K562 (cell line): ENCODE data around the gene ALK. TPM values are rescaled to one million over a fixed set of nuclear protein-coding genes. Genes with fewer than 3 reads are reported as not detected.

ENCODE experiments used
- ATAC-seq: fragments of 200-7000 bp; cut with Tn5 transposase; 3 replicates; pipeline ENCODE4 v1.9.1; 2020; ENCODE audit warnings: moderate library complexity
- BruUV-seq: library from RNA; stranded (reverse); fragments of 400-500 nt; replicated peaks from 2 replicates; lab custom pipeline; 2021; lab: Mats Ljungman, UMichigan
- CTCF ChIA-PET: fragments of 300-600 bp; formaldehyde crosslinking; extraction: SDS; loops from one replicate; lab custom pipeline; 2021; ENCODE audit warnings: low intra/inter-chr PET ratio; lab: Yijun Ruan, JAX
- POLR2A ChIA-PET: fragments of 300-600, 350-650 bp; sonication (Branson Sonifier 250); formaldehyde crosslinking; extraction: SDS; loops from one replicate; lab custom pipeline; 2021; ENCODE audit warnings: antibody characterized with exemption, inconsistent platforms; lab: Yijun Ruan, JAX
- DNase-seq, 4 experiments: peaks; one replicate each; pipeline versions ENCODE4 v3.0.0 to v3.0.0-alpha.2; 2011 to 2018; ENCODE audit warnings: low spot score in 3 of 4, mixed read lengths in 3 of 4; ENCODE audit errors: extremely low read depth in 1 of 4
- FAIRE-seq: peaks from 2 replicates; lab custom pipeline; 2011; peaks lifted over from hg19 to GRCh38; lab: Jason Lieb, UNC
- H2AFZ ChIP-seq: 2 replicates; pipeline ENCODE4 v1.6.0; 2011; ENCODE audit warnings: low read depth, low read length, control low read depth, inconsistent platforms
- H3K27ac ChIP-seq: fragments of 200-600 bp; 3 replicates; pipeline ENCODE4 v1.8.0; 2011; ENCODE audit warnings: low read depth, mild to moderate bottlenecking, control low read depth, inconsistent platforms, low read length, moderate library complexity, mixed read lengths; ENCODE audit errors: extremely low read depth
- H3K27me3 ChIP-seq, 2 experiments: fragments of 300-600 bp in 1 of 2; 2 replicates in 1 of 2; 3 replicates in 1 of 2; pipeline versions ENCODE4 v1.6.0 to v1.8.0; 2011; ENCODE audit warnings: inconsistent platforms in 2 of 2, low read length in 2 of 2, mild to moderate bottlenecking in 1 of 2, mixed read lengths in 1 of 2, moderate library complexity in 1 of 2; ENCODE audit not compliant: control insufficient read depth in 2 of 2, insufficient read depth in 2 of 2
- H3K36me3 ChIP-seq: fragments of 300-600 bp; 3 replicates; pipeline ENCODE4 v1.8.0; 2011; ENCODE audit warnings: mild to moderate bottlenecking, low read length, inconsistent platforms; ENCODE audit not compliant: control insufficient read depth, insufficient read depth
- H3K4me1 ChIP-seq, 2 experiments: fragments of 200-600 bp in 1 of 2; replicated peaks in 1 of 2; 2 replicates in 1 of 2; 3 replicates in 1 of 2; pipeline versions ENCODE4 v1.5.1 to v1.8.0; 2011; ENCODE audit warnings: inconsistent platforms in 2 of 2, low read length in 2 of 2, mild to moderate bottlenecking in 1 of 2, mixed read lengths in 1 of 2, moderate library complexity in 1 of 2; ENCODE audit not compliant: control insufficient read depth in 2 of 2, insufficient read depth in 2 of 2
- H3K4me2 ChIP-seq: 2 replicates; pipeline ENCODE4 v1.6.1; 2011; ENCODE audit warnings: low read length, control low read depth, inconsistent platforms, mixed read lengths; ENCODE audit not compliant: insufficient read depth
- H3K4me3 ChIP-seq: fragments of 200-600 bp; sonication (generic), shearing (Covaris generic); 2 replicates; pipeline ENCODE4 v1.5.1; 2016; ENCODE audit warnings: control low read depth, inconsistent platforms
- H3K79me2 ChIP-seq: fragments of 200-600 bp; 3 replicates; pipeline ENCODE4 v1.8.0; 2011; ENCODE audit warnings: low read length, inconsistent platforms; ENCODE audit not compliant: control insufficient read depth, insufficient read depth
- H3K9ac ChIP-seq, 2 experiments: 2 replicates each; pipeline versions ENCODE4 v1.6.0 to v1.6.1; 2011; ENCODE audit warnings: low read depth in 2 of 2, low read length in 2 of 2, control low read depth in 1 of 2, inconsistent platforms in 1 of 2, mild to moderate bottlenecking in 1 of 2, mixed read lengths in 1 of 2; ENCODE audit not compliant: insufficient read depth in 1 of 2
- H3K9me1 ChIP-seq: one replicate; pipeline ENCODE4 v1.6.0; 2011; ENCODE audit warnings: inconsistent platforms, mild to moderate bottlenecking, low read length, moderate library complexity; ENCODE audit not compliant: control insufficient read depth, insufficient read depth
- H3K9me3 ChIP-seq: replicated peaks from 2 replicates; pipeline ENCODE4 v1.5.1; 2011; ENCODE audit warnings: low read depth, low read length, inconsistent platforms; ENCODE audit not compliant: control insufficient read depth, insufficient read depth
- H4K20me1 ChIP-seq: replicated peaks from 2 replicates; pipeline ENCODE4 v1.6.1; 2011; ENCODE audit warnings: low read length, inconsistent platforms, mixed read lengths; ENCODE audit not compliant: control insufficient read depth, insufficient read depth
- CEBPB ChIP-seq: fragments of 450-650 bp; IDR thresholded peaks from 2 replicates; pipeline ENCODE4 v1.6.1; 2016; ENCODE audit warnings: missing genetic modification characterization, missing compliant biosample characterization
- CEBPG ChIP-seq, 3 experiments: fragments of 200-800 bp in 1 of 3; sonication (Bioruptor generic) in 1 of 3; sonication (generic) in 1 of 3; formaldehyde crosslinking in 1 of 3; IDR thresholded peaks in 2 of 3; conservative IDR thresholded peaks in 1 of 3; 2 replicates each; pipeline versions ENCODE4 v1.6.1 to v1.8.0; 2016 to 2022; ENCODE audit warnings: missing compliant biosample characterization in 2 of 3, missing genetic modification characterization in 2 of 3, mild to moderate bottlenecking in 1 of 3, missing genetic modification reagents in 1 of 3
- HDAC8 ChIP-seq: fragments of 450-650 bp; IDR thresholded peaks from 2 replicates; pipeline ENCODE4 v1.6.1; 2016; ENCODE audit warnings: mild to moderate bottlenecking, missing genetic modification characterization, moderate library complexity, missing compliant biosample characterization
- JUND ChIP-seq, 2 experiments: IDR thresholded peaks; 2 replicates in 1 of 2; 3 replicates in 1 of 2; pipeline ENCODE4 v1.6.1; 2011; ENCODE audit warnings: borderline replicate concordance in 2 of 2, low read depth in 2 of 2, low read length in 2 of 2, improper control_type of control experiment in 1 of 2, missing biosample characterization in 1 of 2, missing genetic modification characterization in 1 of 2, missing genetic modification reagents in 1 of 2
- LARP7 ChIP-seq: fragments of 450-650 bp; IDR thresholded peaks from 2 replicates; pipeline ENCODE4 v1.6.1; 2016
- MAZ ChIP-seq, 2 experiments: fragments of 450-650 bp in 1 of 2; sonication (generic) in 1 of 2; formaldehyde crosslinking; IDR thresholded peaks in 1 of 2; conservative IDR thresholded peaks in 1 of 2; 2 replicates each; pipeline versions ENCODE4 v1.4.0 to v1.5.0; 2020; ENCODE audit warnings: mild to moderate bottlenecking in 1 of 2, missing genetic modification reagents in 1 of 2
- PCBP1 ChIP-seq: fragments of 200-400 bp; formaldehyde crosslinking; IDR thresholded peaks from 2 replicates; pipeline ENCODE4 v1.6.1; 2018; ENCODE audit warnings: mild to moderate bottlenecking, low read depth, low read length; ENCODE audit not compliant: poor library complexity, severe bottlenecking
- SMAD1 ChIP-seq: fragments of 150-350 bp; IDR thresholded peaks from 2 replicates; pipeline ENCODE4 v1.6.1; 2014; ENCODE audit warnings: low read length, low read depth; ENCODE audit not compliant: partially characterized antibody
- TSC22D4 ChIP-seq: fragments of 450-650 bp; IDR thresholded peaks from 2 replicates; pipeline ENCODE4 v1.6.1; 2016; ENCODE audit warnings: missing genetic modification characterization, missing biosample characterization, control low read depth
- ZFX ChIP-seq: sonication (generic); formaldehyde crosslinking; IDR thresholded peaks from 2 replicates; pipeline ENCODE4 v1.8.0; 2022; ENCODE audit warnings: mild to moderate bottlenecking, missing genetic modification reagents, moderate library complexity
- ZNF224 ChIP-seq: sonication (generic); formaldehyde crosslinking; IDR thresholded peaks from 2 replicates; pipeline ENCODE4 v1.8.0; 2022; ENCODE audit warnings: mild to moderate bottlenecking, missing genetic modification reagents
- WGBS: fragments of 100-300 bp; shearing (Covaris generic); methylation state at CpG from one replicate; pipeline ENCODE4 v1.1.6; 2016; ENCODE audit warnings: low coverage, mixed read lengths; ENCODE audit not compliant: insufficient coverage; ENCODE audit errors: missing lambda C conversion rate; 5-methylcytosine and 5-hydroxymethylcytosine counted together
- in situ Hi-C: fragments of 300-500 bp; cut with MboI; formaldehyde crosslinking; loops from 4 replicates; pipeline ENCODE4 v1.15.0; 2018; ENCODE audit warnings: inconsistent platforms, mixed read lengths
- intact Hi-C: fragments of 100-400 bp; cut with micrococcal nuclease; formaldehyde crosslinking; loops from 2 replicates; pipeline ENCODE4 v1.14.2; 2022
- polyA plus RNA-seq, 8 experiments: library from polyadenylated mRNA; depleted of rRNA in 4 of 8; stranded (reverse) in 5 of 8; unstranded in 3 of 8; fragments of >200 nt; fragmentation: Nextera tagmentation in 2 of 8; fragmentation: Illumina TruSeq in 1 of 8; extraction: Ambion mirVana in 2 of 8; extraction: Trizol in 1 of 8; gene quantifications; 2 replicates each; pipeline versions ENCODE4 v1.2.1 to v1.2.3, GENCODE V29; 2011 to 2014; ENCODE audit warnings: inconsistent platforms in 1 of 8, missing spikeins in 1 of 8
- total RNA-seq, 7 experiments: library from RNA; depleted of rRNA in 6 of 7; stranded (reverse); fragments of >200 nt in 6 of 7; fragmentation: Illumina TruSeq in 2 of 7; extraction: Trizol in 2 of 7; gene quantifications; 2 replicates each; pipeline versions ENCODE4 v1.2.1 to v1.2.3, GENCODE V29; 2011 to 2021; ENCODE audit warnings: low replicate concordance in 1 of 7
- TF ChIP-seq, protein P1 (sequence below): fragments of 250-450 bp; sonication (Bioruptor Pico); IDR thresholded peaks from 2 replicates; pipeline ENCODE4 v1.4.0; 2020; ENCODE audit warnings: mild to moderate bottlenecking, moderate library complexity, borderline replicate concordance

ALK gene
- total and polyA plus RNA-seq, 9 of the 15 experiments (the other 6 are each of a cell fraction or from before 2014, with no cell fraction given): not detected

DNA sequence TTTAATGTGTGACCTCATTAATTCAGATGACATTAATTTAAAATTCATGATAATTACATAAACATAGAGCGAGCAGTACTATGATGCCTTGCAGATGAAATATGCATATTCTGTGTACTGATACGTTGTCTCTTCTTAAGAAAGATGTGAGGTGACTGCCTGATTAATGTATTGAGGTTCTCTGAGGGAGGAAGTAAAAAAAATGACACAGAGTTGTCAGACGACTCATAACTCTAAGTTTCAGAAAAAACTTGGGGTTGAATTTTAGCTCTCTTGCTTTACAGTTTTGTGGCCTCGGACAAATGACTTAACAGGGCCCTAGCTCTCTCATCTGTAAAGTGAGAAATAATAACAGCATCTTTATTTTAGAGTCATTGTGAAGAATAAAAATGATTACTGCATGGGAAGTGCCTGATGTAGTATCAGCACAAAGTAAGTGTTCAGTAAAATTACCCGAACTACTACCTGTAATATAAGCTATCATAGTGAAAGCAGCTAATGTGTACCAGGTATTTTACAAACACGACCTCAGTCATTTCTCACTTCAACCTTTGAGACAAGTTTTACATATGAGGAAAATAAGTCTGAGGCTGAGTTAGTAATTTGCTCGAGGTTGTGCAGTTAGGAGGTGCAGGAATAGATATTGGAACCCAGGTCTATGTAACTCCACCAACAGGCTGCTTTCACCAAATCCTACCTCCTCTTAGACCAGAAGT is 65.3 kb downstream of the ALK start:
- intact Hi-C loops: no loop called here
- no peak for DNase-seq
- H3K36me3 ChIP-seq: no peaks in the 10 kb centered on the region
- H3K4me1 ChIP-seq: no peaks in the 10 kb centered on the region
- H3K4me2 ChIP-seq: no peak overlapping the region
- H3K4me3 ChIP-seq: no peak overlapping the region
- in situ Hi-C loops: no loop called here
- FAIRE-seq: no peak
- ChIA-PET CTCF (no interaction called here), POLR2A (no interaction called here)
- no peak for ATAC-seq
- H2AFZ ChIP-seq: no peak overlapping the region
- H3K27me3 ChIP-seq: no peaks in the 10 kb centered on the region; a peak in 1 of 5 replicates
- no peak overlapping the region for H3K27ac ChIP-seq
- no peaks in the 10 kb centered on the region for H3K9me1 ChIP-seq
- H3K9ac ChIP-seq: no peak overlapping the region
- no peaks in the 10 kb centered on the region for H3K9me3 ChIP-seq
- no TSS peak for BruUV-seq
- H4K20me1 ChIP-seq: no peaks in the 10 kb centered on the region
- WGBS: under 1% methylated on average over 7 of the region's 7 CpGs
- H3K79me2 ChIP-seq: no peaks in the 10 kb centered on the region
- TF ChIP-seq JUND (IDR thresholded peaks at IDR 0.05; ENCODE audit: borderline replicate concordance, low read depth, low read length): no peak
- no peak for TF ChIP-seq JUND (tag; IDR thresholded peaks at IDR 0.05; ENCODE audit: borderline replicate concordance, low read depth, low read length)
- no peak for TF ChIP-seq PCBP1
- no peak for TF ChIP-seq SMAD1

DNA sequence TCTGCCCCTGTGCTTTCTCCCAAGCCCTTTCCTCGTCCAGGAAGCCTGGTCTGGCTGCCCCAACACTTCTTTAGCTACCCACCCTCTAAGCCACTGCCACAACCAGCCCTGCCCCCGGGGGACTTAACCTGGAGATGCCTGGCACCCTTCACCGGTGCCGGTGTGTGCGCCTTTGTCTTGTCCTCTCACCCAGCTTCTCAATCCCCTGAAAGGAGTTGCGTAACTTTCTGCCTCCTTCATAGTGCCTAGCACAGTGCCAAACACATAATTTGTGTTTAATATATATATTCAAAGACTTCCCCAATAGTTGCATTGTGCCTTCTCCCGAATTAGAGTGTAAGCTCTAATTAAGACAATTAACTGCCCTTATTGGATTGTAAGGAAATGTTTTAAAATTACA is 70.6 kb downstream of the ALK start:
- BruUV-seq: no TSS peak
- H3K27ac ChIP-seq: no peak overlapping the region
- H2AFZ ChIP-seq: no peak overlapping the region
- POLR2A ChIA-PET: no interaction called here
- no peaks in the 10 kb centered on the region for H3K9me3 ChIP-seq
- no peak overlapping the region for H3K9ac ChIP-seq
- DNase-seq: no peak
- FAIRE-seq: no peak
- CTCF ChIA-PET: no interaction called here
- no peaks in the 10 kb centered on the region for H4K20me1 ChIP-seq
- ATAC-seq: no peak
- intact Hi-C loops: no loop called here
- H3K79me2 ChIP-seq: no peaks in the 10 kb centered on the region
- H3K4me3 ChIP-seq: no peak overlapping the region
- no peak overlapping the region for H3K4me2 ChIP-seq
- H3K27me3 ChIP-seq: no peaks in the 10 kb centered on the region; a peak in 1 of 5 replicates
- in situ Hi-C loops: no loop called here
- no peaks in the 10 kb centered on the region for H3K9me1 ChIP-seq
- 1% methylated on average over 7 of the region's 7 CpGs for WGBS
- TF ChIP-seq, protein P1, sequence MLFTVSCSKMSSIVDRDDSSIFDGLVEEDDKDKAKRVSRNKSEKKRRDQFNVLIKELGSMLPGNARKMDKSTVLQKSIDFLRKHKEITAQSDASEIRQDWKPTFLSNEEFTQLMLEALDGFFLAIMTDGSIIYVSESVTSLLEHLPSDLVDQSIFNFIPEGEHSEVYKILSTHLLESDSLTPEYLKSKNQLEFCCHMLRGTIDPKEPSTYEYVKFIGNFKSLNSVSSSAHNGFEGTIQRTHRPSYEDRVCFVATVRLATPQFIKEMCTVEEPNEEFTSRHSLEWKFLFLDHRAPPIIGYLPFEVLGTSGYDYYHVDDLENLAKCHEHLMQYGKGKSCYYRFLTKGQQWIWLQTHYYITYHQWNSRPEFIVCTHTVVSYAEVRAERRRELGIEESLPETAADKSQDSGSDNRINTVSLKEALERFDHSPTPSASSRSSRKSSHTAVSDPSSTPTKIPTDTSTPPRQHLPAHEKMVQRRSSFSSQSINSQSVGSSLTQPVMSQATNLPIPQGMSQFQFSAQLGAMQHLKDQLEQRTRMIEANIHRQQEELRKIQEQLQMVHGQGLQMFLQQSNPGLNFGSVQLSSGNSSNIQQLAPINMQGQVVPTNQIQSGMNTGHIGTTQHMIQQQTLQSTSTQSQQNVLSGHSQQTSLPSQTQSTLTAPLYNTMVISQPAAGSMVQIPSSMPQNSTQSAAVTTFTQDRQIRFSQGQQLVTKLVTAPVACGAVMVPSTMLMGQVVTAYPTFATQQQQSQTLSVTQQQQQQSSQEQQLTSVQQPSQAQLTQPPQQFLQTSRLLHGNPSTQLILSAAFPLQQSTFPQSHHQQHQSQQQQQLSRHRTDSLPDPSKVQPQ (CRISPR knock-in tag): no peak
- TF ChIP-seq HDAC8 (tag) (no peak), CEBPG (CRISPR knock-in tag; IDR thresholded peaks at IDR 0.05) (no peak), CEBPG (tag; conservative IDR thresholded peaks at IDR 0.05 in 1 of 2, IDR thresholded peaks at IDR 0.05 in 1 of 2) (0 out of 4 replicates have a peak, but pooled peaks of 1 of the 2 experiments have one; percentile 29), LARP7 (no peak), ZFX (no peak), MAZ (CRISPR knock-in tag; conservative IDR thresholded peaks at IDR 0.05 in 1 of 2, IDR thresholded peaks at IDR 0.05 in 1 of 2) (no peak), TSC22D4 (tag) (no peak), ZNF224 (CRISPR knock-in tag) (no peak), CEBPB (0 out of 2 replicates have a peak, but pooled peaks have one; percentile 20)
- H3K36me3 ChIP-seq: no peaks in the 10 kb centered on the region
- no peaks in the 10 kb centered on the region for H3K4me1 ChIP-seq
